HepG2 (cell line): ENCODE results near the gene REEP2. TPM values are rescaled to one million over a fixed set of nuclear protein-coding genes. Genes with fewer than 3 reads are reported as not detected.

Experiments used
- CBFB ChIP-seq: sonication (generic); formaldehyde crosslinking; IDR thresholded peaks from 2 replicates; pipeline ENCODE4 v1.4.0; 2020; ENCODE audit warnings: missing genetic modification reagents
- EHMT2 ChIP-seq: fragments of 200-600 bp; sonication (generic); IDR thresholded peaks from 2 replicates; pipeline ENCODE4 v1.7.0; 2017; ENCODE audit warnings: antibody characterized with exemption, low read depth, low read length, borderline replicate concordance
- FOXP4 ChIP-seq: sonication (generic); formaldehyde crosslinking; IDR thresholded peaks from 2 replicates; pipeline ENCODE4 v1.4.0; 2020; ENCODE audit warnings: missing genetic modification reagents
- HDAC2 ChIP-seq: sonication (generic); formaldehyde crosslinking; IDR thresholded peaks from 2 replicates; pipeline ENCODE4 v1.4.0; 2020; ENCODE audit warnings: missing genetic modification reagents
- HOXA3 ChIP-seq: sonication (generic); formaldehyde crosslinking; IDR thresholded peaks from 2 replicates; pipeline ENCODE4 v1.5.0; 2020; ENCODE audit warnings: missing genetic modification reagents
- IRX3 ChIP-seq: sonication (generic); formaldehyde crosslinking; IDR thresholded peaks from 2 replicates; pipeline ENCODE4 v1.8.1; 2023; ENCODE audit warnings: mild to moderate bottlenecking, low read depth, missing genetic modification reagents, borderline replicate concordance
- KDM3A ChIP-seq: IDR thresholded peaks from 2 replicates; pipeline ENCODE4 v1.6.1; 2018; ENCODE audit warnings: low read depth, missing compliant biosample characterization
- KDM5A ChIP-seq: fragments of 200-600 bp; sonication (generic); IDR thresholded peaks from 2 replicates; pipeline ENCODE4 v1.7.0; 2018; ENCODE audit warnings: antibody characterized with exemption, mild to moderate bottlenecking, low read length, borderline replicate concordance
- KLF13 ChIP-seq: sonication (generic); formaldehyde crosslinking; IDR thresholded peaks from 2 replicates; pipeline ENCODE4 v1.4.0; 2020; ENCODE audit warnings: mild to moderate bottlenecking, missing genetic modification reagents
- MATR3 ChIP-seq: sonication (generic); formaldehyde crosslinking; IDR thresholded peaks from 2 replicates; pipeline ENCODE4 v1.4.0; 2020; ENCODE audit warnings: missing genetic modification reagents
- PLSCR1 ChIP-seq: sonication (generic); formaldehyde crosslinking; IDR thresholded peaks from 2 replicates; pipeline ENCODE4 v1.5.0; 2020; ENCODE audit warnings: missing genetic modification reagents, mild to moderate bottlenecking, borderline replicate concordance
- TEAD2 ChIP-seq: sonication (generic); formaldehyde crosslinking; IDR thresholded peaks from 2 replicates; pipeline ENCODE4 v1.9.0; 2021; ENCODE audit warnings: missing genetic modification reagents
- ZBED4 ChIP-seq: sonication (generic); formaldehyde crosslinking; IDR thresholded peaks from 2 replicates; pipeline ENCODE4 v1.4.0; 2020; ENCODE audit warnings: missing genetic modification reagents, borderline replicate concordance
- ZFX ChIP-seq: sonication (generic); formaldehyde crosslinking; IDR thresholded peaks from 2 replicates; pipeline ENCODE4 v1.4.0; 2020; ENCODE audit warnings: mild to moderate bottlenecking, low read depth, missing genetic modification reagents, moderate library complexity
- ZMYM2 ChIP-seq: sonication (generic); formaldehyde crosslinking; IDR thresholded peaks from 2 replicates; pipeline ENCODE4 v1.8.0; 2022; ENCODE audit warnings: mild to moderate bottlenecking, missing genetic modification reagents
- ZNF136 ChIP-seq: sonication (generic); formaldehyde crosslinking; IDR thresholded peaks from 2 replicates; pipeline ENCODE4 v1.8.1; 2022; ENCODE audit warnings: low read depth, mild to moderate bottlenecking, moderate library complexity, missing genetic modification reagents
- ZNF224 ChIP-seq: sonication (generic); formaldehyde crosslinking; IDR thresholded peaks from 2 replicates; pipeline ENCODE4 v1.5.0; 2020; ENCODE audit warnings: mild to moderate bottlenecking, missing genetic modification reagents
- ZNF264 ChIP-seq: sonication (generic); formaldehyde crosslinking; IDR thresholded peaks from 2 replicates; pipeline ENCODE4 v1.4.0; 2020; ENCODE audit warnings: missing genetic modification reagents
- ZNF33B ChIP-seq: sonication (generic); formaldehyde crosslinking; IDR thresholded peaks from 2 replicates; pipeline ENCODE4 v1.5.1; 2020; ENCODE audit warnings: mild to moderate bottlenecking, missing genetic modification reagents
- ZNF530 ChIP-seq: sonication (generic); formaldehyde crosslinking; IDR thresholded peaks from 2 replicates; pipeline ENCODE4 v1.5.0; 2020; ENCODE audit warnings: low read depth, mild to moderate bottlenecking, missing genetic modification reagents
- ZNF570 ChIP-seq: sonication (generic); formaldehyde crosslinking; IDR thresholded peaks from 2 replicates; pipeline ENCODE4 v1.4.0; 2020; ENCODE audit warnings: mild to moderate bottlenecking, missing genetic modification reagents, borderline replicate concordance
- ZNF781 ChIP-seq: sonication (generic); formaldehyde crosslinking; IDR thresholded peaks from 2 replicates; pipeline ENCODE4 v1.5.1; 2020; ENCODE audit warnings: borderline replicate concordance, mild to moderate bottlenecking, missing genetic modification reagents; ENCODE audit errors: not compliant biosample characterization
- ZNF788 ChIP-seq: sonication (generic); formaldehyde crosslinking; IDR thresholded peaks from 2 replicates; pipeline ENCODE4 v1.5.0; 2020; ENCODE audit warnings: mild to moderate bottlenecking, missing genetic modification reagents, borderline replicate concordance
- polyA plus RNA-seq, 8 experiments: library from polyadenylated mRNA; depleted of rRNA in 3 of 8; stranded (reverse) in 7 of 8; unstranded in 1 of 8; fragments of >200 nt; fragmentation: Illumina TruSeq in 4 of 8; extraction: Trizol in 4 of 8; gene quantifications; 2 replicates each; pipeline versions ENCODE4 v1.2.1 to v1.2.3, GENCODE V29; 2011 to 2016; ENCODE audit warnings: low read depth in 4 of 8, missing spikeins in 1 of 8, mixed read lengths in 1 of 8; ENCODE audit not compliant: insufficient read depth in 1 of 8
- total RNA-seq, 5 experiments: library from RNA; depleted of rRNA; stranded (reverse); fragments of >200 nt; fragmentation: Illumina TruSeq; extraction: Trizol; gene quantifications; 2 replicates each; pipeline ENCODE4 v1.2.3, GENCODE V29; 2016; ENCODE audit warnings: low read depth in 1 of 5

REEP2 gene
- total and polyA plus RNA-seq, 2 of the 13 experiments (the other 11 are each of a cell fraction or from before 2014, with no cell fraction given), result 5.3 to 7.8 TPM

- no peak for TF ChIP-seq ZMYM2
- no peak for TF ChIP-seq ZNF781 (CRISPR knock-in tag)
- 0 out of 2 replicates have a peak, but pooled peaks have one; percentile 29 for TF ChIP-seq ZNF136 (CRISPR knock-in tag)
- TF ChIP-seq ZBED4 (CRISPR knock-in tag), result no peak
- peak; percentile 33; the same call in 1 of the 2 replicates for TF ChIP-seq HOXA3
- no peak for TF ChIP-seq PLSCR1 (CRISPR knock-in tag)
- 0 out of 2 replicates have a peak, but pooled peaks have one; percentile 42 for TF ChIP-seq KLF13 (CRISPR knock-in tag)
- no peak for TF ChIP-seq KDM5A
- TF ChIP-seq EHMT2, result no peak
- TF ChIP-seq ZNF788, result peak; percentile 61; the same call in 1 of the 2 replicates
- TF ChIP-seq ZNF224 (CRISPR knock-in tag), result no peak
- no peak for TF ChIP-seq FOXP4 (CRISPR knock-in tag)
- TF ChIP-seq HDAC2 (CRISPR knock-in tag), result no peak
- TF ChIP-seq ZNF264 (CRISPR knock-in tag), result no peak
- no peak for TF ChIP-seq IRX3 (CRISPR knock-in tag)
- TF ChIP-seq MATR3 (CRISPR knock-in tag), result no peak
- peak; percentile 56; the same call in 1 of the 2 replicates for TF ChIP-seq ZFX
- no peak for TF ChIP-seq ZNF530 (CRISPR knock-in tag)
- TF ChIP-seq ZNF33B (CRISPR knock-in tag), result no peak
- TF ChIP-seq TEAD2 (CRISPR knock-in tag), result no peak
- no peak for TF ChIP-seq KDM3A
- 0 out of 2 replicates have a peak, but pooled peaks have one; percentile 23 for TF ChIP-seq CBFB (CRISPR knock-in tag)
- no peak for TF ChIP-seq ZNF570
Measured at GRCh38 chr5:138449501-138450239, 10.8 kb downstream of the REEP2 start (continued).
